H9 (cell line): ENCODE results near the gene ZCCHC3. TPM values are rescaled to one million over a fixed set of nuclear protein-coding genes. Genes with fewer than 3 reads are reported as not detected.

Experiments
- DNase-seq: peaks from one replicate; pipeline ENCODE4 v3.0.0-alpha.2; 2017
- H2AFZ ChIP-seq: one replicate; pipeline ENCODE4 v1.6.1; 2013; ENCODE audit warnings: mild to moderate bottlenecking, low read length, control low read depth, moderate library complexity
- H2AK5ac ChIP-seq: 2 replicates; pipeline ENCODE4 v1.6.1; 2013; ENCODE audit warnings: low read length, control low read depth, mixed read lengths; ENCODE audit not compliant: insufficient read length
- H2BK120ac ChIP-seq: one replicate; pipeline ENCODE4 v1.6.1; 2013; ENCODE audit warnings: low read depth, mild to moderate bottlenecking, low read length, control low read depth, inconsistent platforms; ENCODE audit not compliant: poor library complexity, severe bottlenecking
- H2BK12ac ChIP-seq: 2 replicates; pipeline ENCODE4 v1.6.1; 2013; ENCODE audit warnings: low read length, control low read depth, mixed read lengths, low read depth; ENCODE audit not compliant: insufficient read length
- H2BK15ac ChIP-seq: 2 replicates; pipeline ENCODE4 v1.6.1; 2013; ENCODE audit warnings: low read depth, low read length, control low read depth
- H2BK20ac ChIP-seq: one replicate; pipeline ENCODE4 v1.6.1; 2013; ENCODE audit warnings: low read depth, mild to moderate bottlenecking, low read length, control low read depth, inconsistent platforms; ENCODE audit not compliant: poor library complexity, severe bottlenecking
- H2BK5ac ChIP-seq: 2 replicates; pipeline ENCODE4 v1.6.1; 2013; ENCODE audit warnings: low read length, control low read depth, mixed read lengths; ENCODE audit not compliant: insufficient read length
- H3K14ac ChIP-seq: 2 replicates; pipeline ENCODE4 v1.6.1; 2013; ENCODE audit warnings: low read length, control low read depth; ENCODE audit not compliant: insufficient read depth
- H3K18ac ChIP-seq: 2 replicates; pipeline ENCODE4 v1.6.1; 2013; ENCODE audit warnings: low read depth, mild to moderate bottlenecking, mixed read lengths, low read length, control low read depth; ENCODE audit not compliant: insufficient read length
- H3K23ac ChIP-seq: 2 replicates; pipeline ENCODE4 v1.6.1; 2013; ENCODE audit warnings: low read length, control low read depth, mixed read lengths, low read depth; ENCODE audit not compliant: insufficient read length
- H3K23me2 ChIP-seq: 2 replicates; pipeline ENCODE4 v1.6.1; 2013; ENCODE audit warnings: low read depth, mild to moderate bottlenecking, mixed read lengths, low read length, control low read depth; ENCODE audit not compliant: insufficient read length, poor library complexity, severe bottlenecking
- H3K27ac ChIP-seq: 2 replicates; pipeline ENCODE4 v1.5.1; 2013; ENCODE audit warnings: low read length, control low read depth, mixed read lengths, low read depth; ENCODE audit not compliant: insufficient read length
- H3K27me3 ChIP-seq: 2 replicates; pipeline ENCODE4 v1.6.1; 2013; ENCODE audit warnings: low read length, control low read depth, inconsistent platforms; ENCODE audit not compliant: insufficient read depth
- H3K4ac ChIP-seq: 2 replicates; pipeline ENCODE4 v1.6.1; 2013; ENCODE audit warnings: low read depth, mild to moderate bottlenecking, control low read depth, inconsistent platforms, low read length, moderate library complexity
- H3K4me1 ChIP-seq: 2 replicates; pipeline ENCODE4 v1.6.1; 2013; ENCODE audit warnings: low read length, control low read depth, inconsistent platforms; ENCODE audit not compliant: insufficient read depth
- H3K4me2 ChIP-seq: 2 replicates; pipeline ENCODE4 v1.6.1; 2013; ENCODE audit warnings: low read length, control low read depth, mixed read lengths; ENCODE audit not compliant: insufficient read length, insufficient read depth
- H3K56ac ChIP-seq: 2 replicates; pipeline ENCODE4 v1.6.1; 2013; ENCODE audit warnings: low read depth, mild to moderate bottlenecking, mixed read lengths, low read length, control low read depth; ENCODE audit not compliant: insufficient read length
- H3K79me1 ChIP-seq: 2 replicates; pipeline ENCODE4 v1.6.1; 2013; ENCODE audit warnings: low read depth, mild to moderate bottlenecking, moderate library complexity, low read length, control low read depth, inconsistent platforms; ENCODE audit not compliant: insufficient read depth, poor library complexity, severe bottlenecking
- H3K79me2 ChIP-seq: 2 replicates; pipeline ENCODE4 v1.6.1; 2013; ENCODE audit warnings: low read length, control low read depth, inconsistent platforms; ENCODE audit not compliant: insufficient read depth
- H3K9ac ChIP-seq: 2 replicates; pipeline ENCODE4 v1.6.1; 2013; ENCODE audit warnings: low read length, control low read depth, mixed read lengths; ENCODE audit not compliant: insufficient read length; ENCODE audit errors: extremely low read depth
- H3K9me3 ChIP-seq: one replicate; pipeline ENCODE4 v1.6.1; 2013; ENCODE audit warnings: low read depth, low read length, inconsistent platforms; ENCODE audit not compliant: control insufficient read depth
- H3T11ph ChIP-seq: one replicate; pipeline ENCODE4 v1.6.1; 2013; ENCODE audit warnings: mild to moderate bottlenecking, low read length, control low read depth, inconsistent platforms
- H4K20me1 ChIP-seq: one replicate; pipeline ENCODE4 v1.6.1; 2013; ENCODE audit not compliant: control insufficient read depth, insufficient read length, insufficient read depth
- H4K5ac ChIP-seq: 2 replicates; pipeline ENCODE4 v1.6.1; 2013; ENCODE audit warnings: low read depth, mild to moderate bottlenecking, mixed read lengths, low read length, control low read depth; ENCODE audit not compliant: insufficient read length
- H4K8ac ChIP-seq: replicated peaks from 2 replicates; pipeline ENCODE4 v1.6.1; 2013; ENCODE audit warnings: low read length, control low read depth, mixed read lengths, low read depth; ENCODE audit not compliant: insufficient read length
- H4K91ac ChIP-seq: 2 replicates; pipeline ENCODE4 v1.6.1; 2013; ENCODE audit warnings: low read depth, mild to moderate bottlenecking, moderate library complexity, mixed read lengths, low read length, control low read depth; ENCODE audit not compliant: insufficient read length
- H3K27ac Mint-ChIP-seq, 3 experiments: 2 replicates in 2 of 3; 3 replicates in 1 of 3; pipeline ENCODE4 v1.8.0; 2020 to 2021; ENCODE audit warnings: mixed read lengths in 3 of 3, mild to moderate bottlenecking in 1 of 3, moderate library complexity in 1 of 3
- H3K27me3 Mint-ChIP-seq: 2 replicates; pipeline ENCODE4 v1.8.0; 2021; ENCODE audit warnings: low read depth, mild to moderate bottlenecking, moderate library complexity, mixed read lengths
- H3K36me3 Mint-ChIP-seq, 3 experiments: 2 replicates in 2 of 3; 3 replicates in 1 of 3; pipeline ENCODE4 v1.8.0; 2020 to 2021; ENCODE audit warnings: low read depth in 3 of 3, mixed read lengths in 3 of 3; ENCODE audit not compliant: insufficient read depth in 1 of 3
- H3K4me1 Mint-ChIP-seq, 2 experiments: 2 replicates each; pipeline ENCODE4 v1.8.0; 2020; ENCODE audit warnings: mixed read lengths in 2 of 2
- H3K4me3 Mint-ChIP-seq, 2 experiments: 2 replicates in 1 of 2; 3 replicates in 1 of 2; pipeline ENCODE4 v1.8.0; 2020 to 2021; ENCODE audit warnings: mild to moderate bottlenecking in 2 of 2, mixed read lengths in 2 of 2, moderate library complexity in 1 of 2
- H3K9me3 Mint-ChIP-seq, 2 experiments: 2 replicates in 1 of 2; 3 replicates in 1 of 2; pipeline ENCODE4 v1.8.0; 2020; ENCODE audit warnings: mild to moderate bottlenecking in 2 of 2, mixed read lengths in 2 of 2, moderate library complexity in 1 of 2
- WGBS: extraction: QIAGEN DNeasy Blood & Tissue Kit; methylation state at CpG from one replicate; pipeline ENCODE4 v1.1.7; 2013; ENCODE audit warnings: missing lambda C conversion rate, low lambda C conversion rate, mixed read lengths; ENCODE audit not compliant: insufficient read length; ENCODE audit errors: extremely low coverage; 5-methylcytosine and 5-hydroxymethylcytosine counted together
- total RNA-seq: library from RNA; stranded (reverse); gene quantifications from 2 replicates; pipeline ENCODE4 v1.2.1, GENCODE V29; 2021
- TF ChIP-seq, protein P1 (sequence below): fragments of 200-600 bp; sonication (generic); conservative IDR thresholded peaks from 3 replicates; pipeline ENCODE4 v1.8.0; 2021; ENCODE audit warnings: antibody characterized with exemption, mild to moderate bottlenecking

The ZCCHC3 gene
- total RNA-seq, 1 experiment from 2014 or later = 41.3 TPM

DNA sequence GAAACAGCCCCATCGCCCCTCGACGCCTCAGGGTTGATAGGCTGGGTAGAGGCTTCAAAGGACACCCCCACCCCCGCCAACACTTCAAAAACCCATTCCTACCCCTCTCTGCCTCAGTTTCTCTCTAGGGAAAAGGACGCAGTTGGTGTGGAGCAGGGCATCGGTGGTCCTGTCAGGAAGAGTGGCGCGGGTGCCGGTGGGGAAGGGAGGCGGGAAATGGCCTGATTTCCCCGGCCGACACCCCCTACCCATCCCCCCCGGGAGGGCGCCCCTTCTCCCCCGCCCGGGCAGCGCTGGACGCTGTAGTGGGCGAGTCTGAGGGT, 49.9 kb downstream of the ZCCHC3 start:
- no peak overlapping the region for H2BK5ac ChIP-seq
- H3K27me3 ChIP-seq = no peaks in the 10 kb centered on the region
- no peak overlapping the region for H4K91ac ChIP-seq
- H3K23me2 ChIP-seq = peaks cover 18% of the 10 kb centered on the region
- Mint-ChIP-seq H3K27me3 (peaks cover 16% of the 10 kb centered on the region), H3K4me1 (peaks cover 15 to 23% of the 10 kb centered on the region in 2 experiments), H3K36me3 (peaks cover 2 to 4% (median 4%) of the 10 kb centered on the region in 3 experiments; a peak in 6 of 7 replicates), H3K4me3 (peak overlapping the region; percentile 86 to 89), H3K9me3 (no peaks in the 10 kb centered on the region; a peak in 1 of 5 replicates), H3K27ac (no peak overlapping the region)
- H2BK20ac ChIP-seq = no peak overlapping the region
- no peak for DNase-seq
- no peak overlapping the region for H3K23ac ChIP-seq
- H2BK12ac ChIP-seq = no peak overlapping the region
- H3K4me1 ChIP-seq = no peaks in the 10 kb centered on the region; the same call in 1 of the 2 replicates
- H3K9ac ChIP-seq = no peak overlapping the region
- H3K9me3 ChIP-seq = no peaks in the 10 kb centered on the region
- no peak overlapping the region for H4K5ac ChIP-seq
- no peak overlapping the region for H4K8ac ChIP-seq
- TF ChIP-seq, protein P1, sequence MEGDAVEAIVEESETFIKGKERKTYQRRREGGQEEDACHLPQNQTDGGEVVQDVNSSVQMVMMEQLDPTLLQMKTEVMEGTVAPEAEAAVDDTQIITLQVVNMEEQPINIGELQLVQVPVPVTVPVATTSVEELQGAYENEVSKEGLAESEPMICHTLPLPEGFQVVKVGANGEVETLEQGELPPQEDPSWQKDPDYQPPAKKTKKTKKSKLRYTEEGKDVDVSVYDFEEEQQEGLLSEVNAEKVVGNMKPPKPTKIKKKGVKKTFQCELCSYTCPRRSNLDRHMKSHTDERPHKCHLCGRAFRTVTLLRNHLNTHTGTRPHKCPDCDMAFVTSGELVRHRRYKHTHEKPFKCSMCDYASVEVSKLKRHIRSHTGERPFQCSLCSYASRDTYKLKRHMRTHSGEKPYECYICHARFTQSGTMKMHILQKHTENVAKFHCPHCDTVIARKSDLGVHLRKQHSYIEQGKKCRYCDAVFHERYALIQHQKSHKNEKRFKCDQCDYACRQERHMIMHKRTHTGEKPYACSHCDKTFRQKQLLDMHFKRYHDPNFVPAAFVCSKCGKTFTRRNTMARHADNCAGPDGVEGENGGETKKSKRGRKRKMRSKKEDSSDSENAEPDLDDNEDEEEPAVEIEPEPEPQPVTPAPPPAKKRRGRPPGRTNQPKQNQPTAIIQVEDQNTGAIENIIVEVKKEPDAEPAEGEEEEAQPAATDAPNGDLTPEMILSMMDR = no peak
- WGBS = no CpG with 5 or more reads among the region's 19 CpGs
- H3K27ac ChIP-seq = no peak overlapping the region
- H3K18ac ChIP-seq = no peak overlapping the region
- H2AFZ ChIP-seq = no peak overlapping the region
- H3K4ac ChIP-seq = no peak overlapping the region
- H2BK15ac ChIP-seq = no peak overlapping the region
- peak overlapping the region; percentile 98 for H3K4me2 ChIP-seq
- H4K20me1 ChIP-seq = no peaks in the 10 kb centered on the region
- H3K79me1 ChIP-seq = no peaks in the 10 kb centered on the region
- no peak overlapping the region for H3K14ac ChIP-seq
- H2AK5ac ChIP-seq = no peak overlapping the region
- H3K56ac ChIP-seq = no peak overlapping the region
- H3T11ph ChIP-seq = no peak overlapping the region
- no peak overlapping the region for H2BK120ac ChIP-seq
- H3K79me2 ChIP-seq = no peaks in the 10 kb centered on the region
